Activated CD8-positive, alpha-beta T cell treated with anti-CD3 and anti-CD28 coated beads for 36 hours (primary cell): ENCODE data around the gene RPS6KA5. TPM values are rescaled to one million over a fixed set of nuclear protein-coding genes. Genes with fewer than 3 reads are reported as not detected.

ENCODE experiments used
- ATAC-seq: fragments of 200-7000 bp; cut with Tn5 transposase; one replicate; pipeline ENCODE4 v1.10.0; 2021; ENCODE audit warnings: mild to moderate bottlenecking, moderate library complexity
- CTCF ChIA-PET: fragments of 350-600 bp; sonication (Branson Sonifier 250); formaldehyde crosslinking; loops from one replicate; lab custom pipeline; 2021; ENCODE audit warnings: antibody characterized with exemption; lab: Charles Lee
- POLR2A ChIA-PET: fragments of 350-600 bp; sonication (Branson Sonifier 250); formaldehyde crosslinking; loops from one replicate; lab custom pipeline; 2021; ENCODE audit warnings: antibody characterized with exemption; lab: Charles Lee
- DNase-seq: peaks from one replicate; pipeline ENCODE4 v3.0.0-alpha.2; 2020
- H3K27ac Mint-ChIP-seq: one replicate; pipeline ENCODE4 v1.8.0; 2021; ENCODE audit warnings: mild to moderate bottlenecking, mixed read lengths
- H3K27me3 Mint-ChIP-seq: one replicate; pipeline ENCODE4 v1.8.0; 2021; ENCODE audit warnings: mixed read lengths
- H3K36me3 Mint-ChIP-seq: one replicate; pipeline ENCODE4 v1.8.0; 2021; ENCODE audit warnings: low read depth, mixed read lengths
- H3K4me1 Mint-ChIP-seq: one replicate; pipeline ENCODE4 v1.8.0; 2021; ENCODE audit warnings: low read depth, mixed read lengths
- H3K4me3 Mint-ChIP-seq: one replicate; pipeline ENCODE4 v1.8.0; 2021; ENCODE audit warnings: mild to moderate bottlenecking, moderate library complexity, mixed read lengths
- H3K9me3 Mint-ChIP-seq: one replicate; pipeline ENCODE4 v1.8.0; 2021; ENCODE audit warnings: mixed read lengths
- intact Hi-C: fragments of 100-400 bp; cut with micrococcal nuclease; formaldehyde crosslinking; loops from one replicate; pipeline ENCODE4 v1.10.0; 2022
- total RNA-seq, 2 experiments: library from RNA; stranded (reverse); gene quantifications; one replicate each; pipeline ENCODE4 v1.2.3, GENCODE V29; 2021
- TF ChIP-seq, protein P1 (sequence below): fragments of 200-600 bp; IDR thresholded peaks from one replicate; pipeline ENCODE4 v1.8.0; 2022; ENCODE audit warnings: antibody characterized with exemption, mild to moderate bottlenecking

RPS6KA5 gene
- total RNA-seq, 2 experiments from 2014 or later: 12.8 to 12.9 TPM

DNA sequence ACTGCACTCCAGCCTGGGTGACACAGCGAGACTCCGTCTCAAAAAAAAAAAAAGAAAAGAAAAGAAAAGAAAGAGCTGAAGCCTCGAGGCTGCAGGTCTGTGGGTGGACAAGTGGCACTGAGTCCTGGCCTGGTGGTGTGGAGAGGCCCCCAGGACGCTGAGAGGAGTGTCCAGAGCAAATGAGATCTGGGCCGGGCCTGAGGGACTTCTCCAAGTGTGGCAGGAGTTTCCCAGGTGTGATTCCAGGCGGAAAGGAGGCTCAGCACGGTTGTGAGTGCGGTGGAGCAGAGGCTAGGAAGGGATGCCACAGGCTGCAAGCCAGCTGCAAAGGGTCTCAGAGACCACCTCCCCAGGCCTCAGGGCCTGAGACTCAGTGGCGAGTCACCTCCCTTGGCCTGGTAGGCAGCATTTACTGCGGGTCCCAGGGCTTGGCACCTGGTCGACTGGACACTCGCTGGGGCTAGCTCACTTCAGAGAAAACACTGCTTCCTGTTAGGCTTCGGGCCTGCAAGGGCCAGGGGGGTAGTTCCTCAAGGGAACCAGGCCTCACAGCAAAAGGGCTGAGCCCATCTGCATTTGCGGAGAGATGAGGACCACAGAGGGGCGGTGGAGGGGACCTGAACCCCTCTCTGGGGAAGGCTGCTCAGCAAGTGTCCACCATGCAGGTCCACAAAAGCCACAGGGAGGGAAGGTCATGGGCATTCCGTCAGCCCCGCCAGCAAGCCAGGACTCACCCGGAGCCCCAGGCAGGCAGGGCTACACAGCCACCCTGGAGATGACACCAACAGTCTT lies 256.0 kb downstream of the RPS6KA5 start:
- ATAC-seq (no peak), DNase-seq (no peak)
- Mint-ChIP-seq H3K27me3 (no peaks in the 10 kb centered on the region), H3K27ac (no peak overlapping the region), H3K36me3 (no peaks in the 10 kb centered on the region), H3K9me3 (no peaks in the 10 kb centered on the region), H3K4me3 (no peak overlapping the region), H3K4me1 (peaks cover 4% of the 10 kb centered on the region)
- intact Hi-C loops: no loop called here
- TF ChIP-seq, protein P1, sequence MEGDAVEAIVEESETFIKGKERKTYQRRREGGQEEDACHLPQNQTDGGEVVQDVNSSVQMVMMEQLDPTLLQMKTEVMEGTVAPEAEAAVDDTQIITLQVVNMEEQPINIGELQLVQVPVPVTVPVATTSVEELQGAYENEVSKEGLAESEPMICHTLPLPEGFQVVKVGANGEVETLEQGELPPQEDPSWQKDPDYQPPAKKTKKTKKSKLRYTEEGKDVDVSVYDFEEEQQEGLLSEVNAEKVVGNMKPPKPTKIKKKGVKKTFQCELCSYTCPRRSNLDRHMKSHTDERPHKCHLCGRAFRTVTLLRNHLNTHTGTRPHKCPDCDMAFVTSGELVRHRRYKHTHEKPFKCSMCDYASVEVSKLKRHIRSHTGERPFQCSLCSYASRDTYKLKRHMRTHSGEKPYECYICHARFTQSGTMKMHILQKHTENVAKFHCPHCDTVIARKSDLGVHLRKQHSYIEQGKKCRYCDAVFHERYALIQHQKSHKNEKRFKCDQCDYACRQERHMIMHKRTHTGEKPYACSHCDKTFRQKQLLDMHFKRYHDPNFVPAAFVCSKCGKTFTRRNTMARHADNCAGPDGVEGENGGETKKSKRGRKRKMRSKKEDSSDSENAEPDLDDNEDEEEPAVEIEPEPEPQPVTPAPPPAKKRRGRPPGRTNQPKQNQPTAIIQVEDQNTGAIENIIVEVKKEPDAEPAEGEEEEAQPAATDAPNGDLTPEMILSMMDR: no peak
- ChIA-PET POLR2A (no interaction called here), CTCF (interaction anchor here (1.6 kb wide), 1 partner anchor 108 kb away, joined by 4 read pairs; no protein-coding TSS in a partner anchor)

DNA sequence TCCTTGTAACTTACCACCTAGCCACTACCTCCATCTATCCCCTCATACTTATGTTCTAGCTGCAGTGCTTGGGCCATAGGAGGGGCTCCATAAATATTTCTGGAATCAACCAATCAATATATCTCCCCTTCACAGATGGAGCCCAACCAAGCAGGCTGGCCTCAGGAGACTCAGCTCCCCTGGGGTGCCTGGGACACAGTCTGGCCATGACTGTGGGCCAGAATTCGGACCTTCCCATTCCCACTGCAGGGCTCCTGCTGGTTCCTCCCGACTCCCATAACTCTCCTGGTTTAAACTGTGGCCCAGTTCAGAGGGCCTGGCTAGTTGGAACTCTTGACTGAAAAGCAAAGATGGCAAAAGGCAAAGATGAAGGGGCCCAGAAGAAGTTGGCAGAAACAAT lies 257.2 kb downstream of the RPS6KA5 start:
- H3K9me3 Mint-ChIP-seq: no peaks in the 10 kb centered on the region
- H3K4me3 Mint-ChIP-seq: no peak overlapping the region
- ATAC-seq (no peak), DNase-seq (no peak)
- no peaks in the 10 kb centered on the region for H3K27me3 Mint-ChIP-seq
- ChIA-PET CTCF (no interaction called here), POLR2A (no interaction called here)
- intact Hi-C loops: no loop called here
- peaks cover 4% of the 10 kb centered on the region for H3K4me1 Mint-ChIP-seq
- H3K36me3 Mint-ChIP-seq: no peaks in the 10 kb centered on the region
- TF ChIP-seq, protein P1: no peak
- H3K27ac Mint-ChIP-seq: no peak overlapping the region

DNA sequence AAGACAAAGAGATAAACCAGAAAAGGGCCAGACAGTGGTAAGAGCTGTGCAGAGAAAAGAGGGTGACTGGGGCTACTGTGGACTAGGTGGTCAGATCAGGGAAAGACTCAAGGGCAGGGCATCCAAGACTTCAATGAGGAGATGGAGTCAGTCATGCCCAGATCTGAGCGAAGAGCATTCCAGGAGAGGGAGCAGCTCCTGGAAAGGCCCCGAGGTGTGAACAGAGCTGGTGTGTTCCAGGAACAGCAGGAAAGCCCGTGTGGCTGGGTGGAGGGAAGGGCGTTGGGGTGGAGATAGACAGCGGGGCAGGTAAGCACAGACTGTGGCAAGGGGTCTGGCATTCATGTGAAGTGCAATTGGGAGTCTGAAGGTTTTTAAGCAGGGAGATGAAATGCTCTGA lies 261.0 kb downstream of the RPS6KA5 start:
- no peak for DNase-seq

DNA sequence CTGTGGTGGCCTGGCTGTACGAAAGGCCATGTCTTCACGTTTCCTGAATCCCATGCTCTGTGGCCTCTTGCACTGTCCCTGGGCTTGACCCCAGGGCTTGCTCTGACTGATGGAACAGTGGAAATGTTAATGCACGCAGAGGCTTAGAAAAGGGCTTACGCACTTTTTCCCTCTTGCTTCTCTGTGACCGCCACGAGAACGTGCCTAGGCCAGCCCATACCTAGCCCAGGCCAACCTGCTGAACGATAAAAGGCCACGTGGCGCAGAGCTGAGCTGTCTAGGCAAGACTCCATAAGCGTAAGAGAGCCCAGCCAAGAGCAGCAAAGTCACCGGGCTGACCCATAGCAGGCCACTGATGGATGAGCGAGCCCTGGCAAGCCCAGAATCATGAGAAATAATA lies 262.5 kb downstream of the RPS6KA5 start:
- ATAC-seq (no peak), DNase-seq (no peak)
- Mint-ChIP-seq H3K27me3 (no peaks in the 10 kb centered on the region), H3K36me3 (no peaks in the 10 kb centered on the region), H3K9me3 (no peaks in the 10 kb centered on the region), H3K27ac (no peak overlapping the region), H3K4me3 (no peak overlapping the region), H3K4me1 (peaks cover 4% of the 10 kb centered on the region)
- intact Hi-C loops: no loop called here
- ChIA-PET POLR2A (no interaction called here), CTCF (no interaction called here)
- TF ChIP-seq, protein P1: no peak

More for the DNA sequence above, 261.0 kb downstream of the RPS6KA5 start:
- no peak for ATAC-seq
- Mint-ChIP-seq H3K27ac (no peak overlapping the region), H3K36me3 (no peaks in the 10 kb centered on the region), H3K4me3 (no peak overlapping the region), H3K4me1 (peaks cover 4% of the 10 kb centered on the region), H3K9me3 (no peaks in the 10 kb centered on the region), H3K27me3 (no peaks in the 10 kb centered on the region)
- TF ChIP-seq, protein P1: no peak
- POLR2A ChIA-PET: no interaction called here
- CTCF ChIA-PET: no interaction called here
- intact Hi-C loops: no loop called here

Other genes starting within 250 kb of the RPS6KA5 start
- 1 to 10 TPM; 5.6 to 7.8 TPM for gene TTC7B, start 244.2 kb downstream of the RPS6KA5 start, total RNA-seq
- 10 to 100 TPM; 52.3 to 59.3 TPM for gene DGLUCY, start 53.4 kb upstream of the RPS6KA5 start, total RNA-seq
- gene GPR68, start 184.1 kb upstream of the RPS6KA5 start, total RNA-seq: 10 to 100 TPM; 11.9 to 14.0 TPM